ENCODE data around the gene LAMC3.

LAMC3 gene

GRCh38 chr9:130977811-130978221, 31.2 kb upstream of the LAMC3 start:
- DNase-seq (ENCODE audit: low read depth in 2 of 2, low spot score in 1 of 2): no peak

DNA sequence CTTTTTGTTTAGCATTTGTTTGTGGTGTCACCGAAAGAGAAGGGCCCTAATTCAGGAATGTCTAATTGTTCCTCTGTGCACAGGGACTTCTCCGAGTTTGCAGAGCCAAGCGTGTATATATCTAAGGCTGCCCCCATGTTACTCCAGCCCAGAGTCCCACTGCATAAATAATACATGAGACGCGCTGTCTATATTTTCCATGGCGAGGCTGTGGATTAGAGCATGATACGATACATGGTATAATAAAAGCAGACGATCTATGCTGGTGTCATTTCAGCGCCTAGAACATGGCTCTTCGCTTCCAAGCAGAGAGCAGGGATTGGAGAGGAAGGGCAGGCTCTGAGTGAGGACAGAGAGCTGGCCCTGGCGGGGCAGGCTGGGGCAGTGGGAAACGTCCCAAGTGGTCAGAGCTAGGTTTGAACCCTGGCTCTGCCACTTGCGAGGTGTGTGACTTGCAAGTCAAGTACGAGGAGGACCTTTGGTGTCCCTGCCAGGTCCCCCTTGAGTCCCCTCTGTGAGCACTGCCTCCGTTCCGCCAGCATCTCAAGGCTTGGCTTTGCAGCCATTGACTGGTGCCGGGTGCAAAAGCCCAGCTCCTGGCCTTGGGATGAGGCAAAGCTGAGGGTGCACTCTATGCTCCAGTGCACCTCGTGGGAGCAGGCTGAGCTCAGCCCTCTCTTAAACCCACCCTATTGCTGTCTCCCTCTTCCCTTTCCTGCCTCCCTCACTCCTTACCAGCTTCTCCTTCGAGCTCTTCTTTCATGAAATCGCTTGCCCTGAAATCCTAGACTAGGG, 29.2 kb upstream of the LAMC3 start:
- DNase-seq (ENCODE audit: low read depth in 2 of 2, low spot score in 1 of 2): no peak

GRCh38 chr9:130980526-130980925, 28.4 kb upstream of the LAMC3 start:
- DNase-seq (ENCODE audit: low read depth in 2 of 2, low spot score in 1 of 2): no peak

- DNase-seq (ENCODE audit: low read depth in 2 of 2, low spot score in 1 of 2): no peak
These were observed 27.8 kb upstream of the LAMC3 start for GRCh38 chr9:130981002-130981755.

GRCh38 chr9:130981756-130982137, 27.2 kb upstream of the LAMC3 start:
- no peak for DNase-seq (ENCODE audit: low read depth in 2 of 2, low spot score in 1 of 2)

GRCh38 chr9:130982636-130983358, 26.2 kb upstream of the LAMC3 start:
- no peak for DNase-seq (ENCODE audit: low read depth in 2 of 2, low spot score in 1 of 2)

DNA sequence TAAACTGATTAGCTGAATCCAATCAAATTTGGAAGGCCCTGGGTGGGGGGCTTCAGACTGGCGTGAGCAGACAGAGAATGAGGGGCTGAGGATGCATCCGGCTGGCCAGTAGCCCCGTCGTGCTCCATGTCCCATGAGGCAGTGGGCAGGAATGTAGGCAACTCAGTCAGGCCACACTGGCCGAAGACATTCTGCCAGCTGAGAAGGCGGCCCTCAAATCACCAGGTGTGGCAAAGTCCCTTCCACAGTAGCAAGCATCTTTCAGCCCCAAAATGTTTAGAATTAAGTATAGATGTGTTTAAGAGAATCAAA, 25.7 kb upstream of the LAMC3 start:
- DNase-seq (ENCODE audit: low read depth in 2 of 2, low spot score in 1 of 2): no peak

- no peak for DNase-seq (ENCODE audit: low read depth in 2 of 2, low spot score in 1 of 2)
These were observed 25.0 kb upstream of the LAMC3 start for GRCh38 chr9:130983970-130984369.

GRCh38 chr9:130984521-130984920, 24.5 kb upstream of the LAMC3 start:
- DNase-seq (ENCODE audit: low read depth in 2 of 2, low spot score in 1 of 2): no peak

- DNase-seq (ENCODE audit: low read depth in 2 of 2, low spot score in 1 of 2): no peak
These were observed 23.9 kb upstream of the LAMC3 start for GRCh38 chr9:130985029-130985428.

DNA sequence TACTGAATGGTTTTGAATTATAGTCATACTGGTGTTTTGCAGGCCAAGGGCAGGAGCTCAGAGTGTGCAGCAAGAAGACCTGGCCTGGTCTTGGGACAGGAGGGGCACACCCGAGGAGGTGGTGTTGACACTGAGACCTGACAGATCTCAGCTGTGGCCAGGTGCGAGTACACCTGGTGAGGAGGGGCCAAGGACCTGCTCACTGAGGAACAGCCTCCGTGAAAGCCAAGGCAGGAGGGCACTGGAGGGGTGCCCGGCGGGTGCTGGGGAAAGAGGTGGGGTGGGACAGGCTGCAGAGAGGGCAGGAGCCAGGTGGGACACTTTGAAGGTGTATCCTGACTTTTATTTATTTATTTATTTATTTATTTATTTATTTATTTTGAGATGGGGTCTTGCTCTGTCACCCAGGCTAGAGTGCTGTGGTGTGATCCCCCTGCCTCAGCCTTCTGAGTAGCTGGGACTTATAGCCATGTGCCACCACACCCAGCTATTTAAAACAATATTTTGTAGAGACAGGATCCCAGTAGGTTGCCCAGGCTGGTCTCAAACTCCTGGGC, 23.3 kb upstream of the LAMC3 start:
- DNase-seq (ENCODE audit: low read depth in 2 of 2, low spot score in 1 of 2): no peak

DNA sequence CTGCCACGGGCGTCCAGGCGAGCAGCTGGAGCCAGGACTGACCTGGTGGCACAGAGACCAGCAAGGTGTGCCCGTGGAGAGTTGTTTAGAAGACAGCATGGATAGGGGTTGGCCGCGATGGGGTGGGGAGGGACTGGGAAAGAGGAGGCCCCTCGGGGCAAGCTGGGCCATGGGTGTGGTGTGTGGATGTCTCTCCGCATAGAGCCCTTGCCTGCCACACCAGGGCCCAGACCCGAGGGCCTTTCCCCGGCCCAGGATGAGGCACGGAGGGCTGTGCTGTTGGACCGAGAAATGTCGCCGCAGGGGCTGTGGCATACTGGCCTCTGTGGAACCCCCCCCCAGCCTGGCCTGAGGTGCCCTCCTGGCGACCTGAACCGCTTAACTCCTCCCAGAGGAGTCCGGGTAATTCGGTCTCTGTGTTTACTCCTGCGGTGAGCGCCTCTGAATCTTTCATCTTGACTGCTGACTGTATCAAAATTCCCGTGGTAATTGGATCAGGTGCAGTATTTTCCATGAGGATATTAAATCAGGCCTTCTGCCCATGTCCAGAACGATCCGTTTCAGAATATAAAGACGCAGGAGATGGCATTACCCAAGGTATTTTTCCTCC, 22.5 kb upstream of the LAMC3 start:
- DNase-seq (ENCODE audit: low read depth in 2 of 2, low spot score in 1 of 2): no peak

GRCh38 chr9:130987054-130987453, 21.9 kb upstream of the LAMC3 start:
- no peak for DNase-seq (ENCODE audit: low read depth in 2 of 2, low spot score in 1 of 2)

GRCh38 chr9:130987738-130988399, 21.1 kb upstream of the LAMC3 start:
- DNase-seq (ENCODE audit: low read depth in 2 of 2, low spot score in 1 of 2): no peak

DNA sequence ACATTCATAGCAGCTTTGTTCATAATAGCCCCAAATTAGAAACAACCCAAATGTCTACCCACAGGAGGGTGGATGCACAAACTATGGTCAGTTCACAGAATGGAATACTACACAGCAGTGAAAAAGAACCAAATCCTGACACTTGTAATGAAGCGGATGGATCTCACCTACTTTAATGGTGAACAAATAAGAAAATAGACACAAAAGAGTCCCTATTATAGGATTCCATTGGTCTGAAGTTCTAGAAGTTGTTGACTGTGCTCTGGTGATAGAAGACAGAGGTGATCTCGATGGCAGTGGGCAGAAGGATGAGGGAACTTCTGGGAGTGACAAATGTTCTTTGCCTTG, 20.6 kb upstream of the LAMC3 start:
- no peak for DNase-seq (ENCODE audit: low read depth in 2 of 2, low spot score in 1 of 2)

DNA sequence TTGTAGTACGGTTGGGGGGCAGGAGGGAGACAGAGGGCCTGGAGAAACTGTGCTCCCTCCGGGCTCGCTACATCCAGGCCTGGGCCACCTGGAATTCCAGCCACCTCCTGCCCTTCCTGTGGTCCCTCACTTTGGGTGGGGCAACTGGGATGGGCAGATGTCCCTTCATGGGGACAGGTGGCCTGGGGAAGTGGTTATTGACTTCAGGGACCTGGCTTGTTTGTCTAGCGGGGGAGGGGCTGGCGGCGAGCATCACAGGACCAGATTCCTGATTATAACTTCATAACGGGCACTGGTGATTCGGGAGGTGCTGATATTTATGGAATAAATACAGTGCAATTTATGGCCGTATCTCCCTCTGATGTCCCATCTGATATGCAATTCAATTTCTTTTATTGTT, 20.1 kb upstream of the LAMC3 start:
- DNase-seq (ENCODE audit: low read depth in 2 of 2, low spot score in 1 of 2): no peak

- DNase-seq (ENCODE audit: low read depth in 2 of 2, low spot score in 1 of 2): no peak
These were observed 19.6 kb upstream of the LAMC3 start for GRCh38 chr9:130989391-130989790.

DNA sequence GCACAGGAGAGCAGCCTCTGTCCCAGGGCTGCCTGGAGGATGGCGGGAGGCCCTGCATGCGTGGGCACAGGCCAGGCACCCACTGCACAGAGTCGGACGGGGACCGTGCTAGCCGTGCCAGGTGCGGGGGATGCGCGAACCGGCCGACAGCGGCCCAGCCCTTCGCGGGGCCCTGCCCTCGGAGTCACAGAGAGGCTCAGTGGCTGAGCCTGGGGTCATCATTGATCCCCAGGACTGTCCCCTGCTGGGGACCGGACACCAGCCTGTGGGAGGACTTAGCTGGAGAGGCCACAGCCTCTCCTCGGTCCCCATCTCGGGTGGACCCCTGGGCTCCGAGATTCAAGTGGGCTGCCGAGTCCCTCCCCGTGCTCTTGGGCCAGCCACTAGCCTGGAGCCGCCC, 19.1 kb upstream of the LAMC3 start:
- DNase-seq (ENCODE audit: low read depth in 2 of 2, low spot score in 1 of 2): no peak

- no peak for DNase-seq (ENCODE audit: low read depth in 2 of 2, low spot score in 1 of 2)
These were observed 18.5 kb upstream of the LAMC3 start for GRCh38 chr9:130990306-130990977.

DNA sequence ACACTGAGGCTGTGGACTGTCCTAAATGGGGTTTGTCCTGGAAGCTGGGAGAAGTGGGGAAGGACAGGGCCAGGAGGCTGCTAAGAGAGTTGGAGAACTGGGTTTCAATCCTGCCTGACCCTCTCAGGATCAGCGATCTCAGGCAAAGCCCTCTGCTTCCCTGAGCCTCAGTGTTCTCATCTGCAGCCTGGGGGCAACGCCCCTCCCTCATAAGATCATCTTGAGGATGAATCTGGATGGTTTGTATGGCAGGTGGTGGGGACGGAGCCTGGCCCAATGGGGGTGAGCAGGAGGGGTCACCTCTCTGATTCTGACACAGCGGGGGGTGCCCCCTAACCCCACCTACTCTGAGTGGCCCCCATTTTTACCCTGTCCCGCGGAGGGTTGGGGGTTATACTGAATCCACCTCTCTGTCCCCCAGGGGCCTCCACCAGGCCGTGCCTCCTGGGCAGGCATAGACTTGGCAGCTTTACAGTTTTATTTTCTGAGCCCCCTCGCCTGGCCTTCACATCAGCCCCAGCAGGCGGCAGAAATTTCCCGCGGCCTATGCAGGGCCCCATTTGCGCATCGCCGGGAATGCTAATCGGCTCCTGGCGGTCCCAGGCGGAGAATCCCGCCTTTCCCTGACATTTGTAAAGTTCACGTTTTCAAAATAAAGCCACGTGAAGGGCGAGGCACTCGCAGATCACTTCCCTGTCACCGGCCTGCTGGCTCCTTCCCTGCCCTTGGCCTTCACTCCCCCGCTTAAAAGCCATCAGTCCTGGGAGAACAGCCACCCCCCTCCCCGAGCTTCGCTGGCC, 17.8 kb upstream of the LAMC3 start:
- no peak for DNase-seq (ENCODE audit: low read depth in 2 of 2, low spot score in 1 of 2)

Data from stimulated activated CD8-positive, alpha-beta memory T cell treated with anti-CD3 and anti-CD28 coated beads, Interleukin-4, amount 100 ng/mL, for 1 hour (primary cell).